NB4 (cell line): ENCODE measurements around the gene PCOLCE2.

Experiments used
- DNase-seq: peaks from one replicate; pipeline ENCODE4 v3.0.0; 2010; ENCODE audit warnings: low read depth
- H3K4me3 ChIP-seq: one replicate; pipeline ENCODE4 v1.5.1; 2011; ENCODE audit warnings: mild to moderate bottlenecking, low read depth, low read length, moderate library complexity
- CTCF ChIP-seq: IDR thresholded peaks from one replicate; pipeline ENCODE4 v1.5.1; 2012; ENCODE audit warnings: low read depth, low read length
- MAX ChIP-seq: IDR thresholded peaks from 2 replicates; pipeline ENCODE4 v1.6.1; 2011; ENCODE audit warnings: low read depth, low read length
- MYC ChIP-seq: IDR thresholded peaks from 2 replicates; pipeline ENCODE4 v1.6.1; 2011; ENCODE audit warnings: low read depth, low read length
- POLR2A ChIP-seq: IDR thresholded peaks from 2 replicates; pipeline ENCODE4 v1.6.1; 2011; ENCODE audit warnings: mild to moderate bottlenecking; ENCODE audit not compliant: insufficient read length; ENCODE audit errors: extremely low read depth

The PCOLCE2 gene

GRCh38 chr3:142778541-142778940, 110.3 kb downstream of the PCOLCE2 start:
- TF ChIP-seq MYC (no peak), POLR2A (no peak), CTCF (no peak), MAX (no peak)
- DNase-seq = no peak
- H3K4me3 ChIP-seq = no peak overlapping the region

GRCh38 chr3:142777927-142778326, 111.0 kb downstream of the PCOLCE2 start:
- no peak for TF ChIP-seq MYC
- no peak overlapping the region for H3K4me3 ChIP-seq
- DNase-seq = no peak

- no peak overlapping the region for H3K4me3 ChIP-seq
- TF ChIP-seq MYC (no peak), POLR2A (no peak), MAX (no peak), CTCF (no peak)
- DNase-seq = no peak
Measured at GRCh38 chr3:142768338-142768737, 120.5 kb downstream of the PCOLCE2 start.
